CD4-positive, alpha-beta T cell treated with Interleukin-2 at 100 ng/mL for 4 hours (primary cell): Measurements from ENCODE around the gene PCNX2.

Experiments
- DNase-seq: peaks from one replicate; pipeline ENCODE4 v3.0.0-alpha.2; 2020; ENCODE audit warnings: low spot score

Gene PCNX2

DNA sequence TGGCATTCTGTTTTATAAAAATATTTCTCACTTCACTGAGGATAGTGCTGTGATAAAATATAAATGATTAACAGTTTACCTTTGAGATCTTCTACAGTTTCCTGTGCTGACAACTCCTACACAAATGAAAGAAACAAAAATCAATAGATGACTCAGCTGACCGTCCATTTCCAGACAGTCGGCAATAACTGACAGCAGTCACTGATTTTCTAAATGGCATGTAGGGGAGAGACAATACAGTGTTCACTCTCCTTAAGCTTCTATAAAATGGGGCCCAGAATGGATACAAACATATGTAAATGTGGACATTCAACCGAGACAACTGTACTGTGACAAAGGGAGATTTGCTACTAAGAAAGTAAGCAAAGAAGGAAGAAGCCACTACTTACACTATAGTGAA is 34.3 kb downstream of the PCNX2 start:
- DNase-seq: no peak

GRCh38 chr1:233257786-233258185 is 37.7 kb downstream of the PCNX2 start:
- DNase-seq: no peak

DNA sequence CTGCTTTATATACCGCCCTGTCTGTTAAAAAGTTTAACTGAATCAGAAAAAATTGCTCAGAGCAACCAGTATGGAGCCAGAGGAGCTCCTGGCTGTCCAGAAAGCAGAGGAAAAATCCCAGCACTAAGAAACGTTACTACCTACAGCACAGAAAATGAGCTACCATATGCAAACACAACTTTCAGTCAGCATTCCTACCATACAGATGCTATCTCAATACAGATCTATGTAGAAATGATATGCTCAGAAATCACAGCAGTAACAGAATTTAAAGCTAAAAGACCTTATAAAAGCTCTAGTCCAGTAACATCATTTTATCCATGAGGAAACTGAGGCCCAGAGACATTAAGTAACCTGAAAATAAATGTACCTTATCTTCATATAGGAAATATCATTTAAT is 38.7 kb downstream of the PCNX2 start:
- no peak for DNase-seq

GRCh38 chr1:233256191-233256590 is 39.3 kb downstream of the PCNX2 start:
- no peak for DNase-seq

DNA sequence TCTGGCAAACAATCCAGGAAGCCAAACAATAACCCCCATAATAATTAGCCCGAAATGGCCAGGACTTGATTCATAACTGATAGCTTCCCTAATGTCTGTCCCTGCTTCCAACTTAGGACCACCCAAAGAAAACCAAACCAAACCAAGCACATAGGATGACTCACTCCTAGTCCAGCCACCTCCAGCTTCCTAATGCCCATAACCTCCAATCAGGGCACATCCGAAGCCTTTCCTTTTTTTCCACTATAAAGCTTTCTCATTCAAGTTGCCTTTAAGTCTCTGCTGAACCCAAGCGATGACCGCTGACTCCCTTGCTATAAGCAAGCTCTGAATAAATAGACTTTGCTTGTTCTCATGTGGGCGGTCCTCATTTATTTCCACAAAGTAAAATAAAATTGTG is 40.4 kb downstream of the PCNX2 start:
- no peak for DNase-seq

DNA sequence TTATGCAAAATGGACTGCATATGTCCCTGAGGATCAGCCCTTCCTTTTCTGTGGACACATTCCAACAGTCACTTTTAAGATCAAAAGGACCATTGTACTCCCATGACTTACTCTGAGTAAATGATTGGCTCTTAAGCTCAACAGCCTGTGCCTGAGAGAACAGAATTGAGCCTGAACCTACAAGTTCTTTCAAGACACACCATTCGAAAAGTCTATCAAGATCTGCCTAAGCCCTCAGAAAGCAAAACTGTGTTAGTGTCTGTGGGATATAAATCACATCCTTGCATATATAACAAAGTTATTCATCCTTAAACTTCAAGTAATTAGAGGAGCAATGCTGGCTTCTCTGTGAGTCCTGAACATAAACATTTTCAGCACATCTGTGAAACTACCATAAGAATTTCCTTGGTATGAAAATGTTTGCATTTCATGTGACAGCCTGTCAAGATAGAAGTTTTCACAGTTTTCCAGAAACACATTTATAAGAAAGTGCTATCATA is 41.6 kb downstream of the PCNX2 start:
- no peak for DNase-seq

DNA sequence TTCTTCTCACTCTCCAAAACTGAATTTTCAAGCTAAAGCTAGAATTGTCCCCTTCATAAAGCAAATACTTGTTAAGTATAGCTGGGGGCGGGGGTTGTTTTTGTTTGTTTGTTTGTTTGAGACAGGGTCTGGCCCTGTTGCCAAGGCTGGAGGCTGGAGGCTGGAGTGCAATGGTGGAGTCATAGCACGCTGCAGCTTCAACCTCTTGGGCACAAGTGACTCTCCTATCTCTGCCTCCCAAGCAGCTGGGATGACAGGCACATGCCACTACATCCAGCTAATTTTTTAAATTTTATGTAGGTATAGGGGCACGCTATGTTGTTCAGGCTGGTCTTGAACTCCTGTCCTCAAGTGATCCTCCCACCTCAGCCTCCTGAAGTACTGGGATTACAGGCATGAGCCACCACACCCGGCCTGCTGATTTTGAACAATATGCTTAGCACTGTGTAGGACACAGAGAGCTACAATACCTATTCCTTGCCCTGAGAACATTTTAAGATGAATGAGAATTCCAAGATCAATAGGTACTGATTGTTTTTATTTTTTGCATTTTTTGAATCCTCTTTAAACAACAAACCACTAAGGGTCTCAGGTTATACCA is 42.2 kb downstream of the PCNX2 start:
- no peak for DNase-seq

- DNase-seq: no peak
Measured at GRCh38 chr1:233252441-233252840, 43.1 kb downstream of the PCNX2 start.

DNA sequence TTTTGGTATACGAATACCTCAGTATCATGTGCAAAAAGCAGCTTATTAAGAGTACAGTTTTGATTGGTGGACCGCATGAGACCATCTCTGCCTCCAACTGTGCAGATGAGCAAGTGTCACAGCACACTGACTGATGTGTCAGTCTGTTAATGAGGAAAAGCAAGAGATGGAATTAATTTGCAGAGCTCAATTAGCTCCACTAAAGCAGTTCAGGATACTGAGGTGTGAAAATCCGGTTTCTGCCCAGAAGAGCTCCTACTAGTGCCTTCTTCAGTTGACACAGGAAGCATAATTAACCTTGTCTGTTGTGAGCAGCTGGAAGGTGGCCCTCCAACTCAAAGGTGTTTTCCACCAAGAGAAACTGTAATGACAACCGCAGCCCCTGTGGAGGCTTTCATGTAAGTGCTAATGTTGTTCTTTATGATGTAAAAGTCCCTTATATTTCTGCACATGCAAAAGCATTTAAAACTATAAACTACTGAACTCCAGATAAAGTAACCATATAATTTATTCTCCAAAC is 44.3 kb downstream of the PCNX2 start:
- no peak for DNase-seq

GRCh38 chr1:233248014-233248413 is 47.5 kb downstream of the PCNX2 start:
- no peak for DNase-seq

- no peak for DNase-seq
Measured at GRCh38 chr1:233246965-233247364, 48.6 kb downstream of the PCNX2 start.

DNA sequence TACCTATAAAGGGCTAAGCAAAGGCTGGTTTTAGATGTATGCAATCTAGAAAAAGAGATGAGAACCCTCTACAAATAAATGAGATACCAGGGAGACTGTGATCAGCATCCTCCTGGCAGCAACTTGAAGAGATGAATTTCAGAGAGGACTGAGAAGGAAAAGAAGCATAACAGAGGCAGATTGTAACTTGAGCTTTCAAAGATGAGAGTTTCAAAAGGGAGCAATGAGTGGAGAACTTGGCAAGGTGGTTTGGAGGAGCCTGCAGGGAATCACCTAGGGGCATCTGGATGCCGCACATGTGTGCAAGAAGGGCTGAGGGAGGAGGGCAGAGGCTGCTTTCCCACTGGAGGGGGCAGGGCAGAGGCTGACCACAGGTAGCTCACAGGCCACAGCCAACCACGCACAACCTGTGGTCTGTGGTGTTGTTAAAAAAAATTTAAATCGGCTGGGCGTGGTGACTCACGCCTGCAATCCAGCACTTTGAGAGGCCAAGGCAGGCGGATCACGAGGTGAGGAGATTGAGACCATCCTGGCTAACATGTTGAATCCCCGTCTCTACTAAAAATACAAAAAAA is 50.2 kb downstream of the PCNX2 start:
- no peak for DNase-seq

DNA sequence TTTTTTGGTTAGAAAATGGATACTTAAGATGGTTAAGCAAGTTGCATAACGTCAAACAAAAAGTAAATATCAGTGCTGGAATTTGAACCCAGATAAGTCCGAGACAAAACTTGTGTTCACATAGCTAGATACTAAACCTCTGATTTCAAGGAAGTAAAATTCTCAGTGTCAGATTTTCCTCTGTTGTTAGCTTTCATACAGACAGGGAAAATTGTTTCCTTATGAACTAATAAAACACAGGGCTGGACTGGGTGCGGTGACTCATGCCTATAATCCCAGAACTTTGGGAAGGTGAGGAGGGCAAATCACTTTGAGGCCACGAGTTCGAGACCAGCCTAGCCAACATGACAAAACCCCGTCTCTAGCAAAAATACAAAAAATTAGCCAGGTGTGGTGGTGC is 51.3 kb downstream of the PCNX2 start:
- DNase-seq: no peak

DNA sequence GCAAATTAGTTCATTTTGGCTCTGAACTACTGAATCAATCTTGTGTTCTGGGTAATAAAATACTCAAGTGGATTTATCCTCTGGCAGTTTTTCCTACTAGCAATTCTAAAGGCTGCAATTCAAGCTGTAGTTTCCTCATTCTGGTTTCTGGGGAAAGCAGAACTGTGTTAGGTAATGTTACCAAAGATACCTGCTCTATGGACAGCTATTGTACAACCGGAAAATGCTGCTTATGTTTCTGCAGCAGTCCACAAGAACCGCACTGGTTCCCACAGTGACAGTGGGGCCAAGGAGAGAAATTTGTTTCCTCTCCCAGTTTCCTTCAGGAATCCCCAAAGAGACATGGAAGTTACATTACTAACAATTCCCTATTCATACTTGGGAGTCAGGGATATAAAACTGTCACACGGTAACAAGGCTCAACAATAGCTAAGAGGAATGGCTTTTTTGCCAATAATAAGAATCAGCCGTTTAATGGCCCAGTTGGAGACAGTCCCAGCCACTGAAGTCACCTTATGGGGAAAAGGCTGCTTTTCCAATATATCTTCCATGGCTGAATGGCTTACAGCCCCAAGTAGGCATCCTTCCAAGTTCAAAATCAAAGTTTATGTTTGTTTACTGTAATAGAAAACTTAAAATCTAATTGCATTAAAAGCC is 52.6 kb downstream of the PCNX2 start:
- no peak for DNase-seq

DNA sequence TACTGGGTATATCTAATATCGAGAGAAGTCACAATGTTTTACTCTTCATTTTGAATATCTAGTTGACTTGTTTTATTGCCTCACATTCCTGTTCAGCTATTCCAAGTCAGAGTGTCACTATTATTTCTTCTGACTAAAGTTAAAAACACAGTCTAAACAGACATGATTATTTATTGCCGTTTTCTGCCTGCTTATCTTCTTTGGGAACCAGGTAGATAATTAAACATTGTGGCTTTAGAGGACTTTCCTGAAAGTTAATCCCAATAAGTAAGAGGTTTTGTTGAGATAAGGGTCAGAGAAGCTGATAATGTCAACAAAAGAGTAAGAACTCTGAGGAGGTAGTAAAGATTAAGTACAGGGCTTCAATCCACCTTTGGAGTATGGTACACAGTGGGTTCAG is 53.8 kb downstream of the PCNX2 start:
- no peak for DNase-seq

GRCh38 chr1:233240829-233241682 is 54.5 kb downstream of the PCNX2 start:
- no peak for DNase-seq

- DNase-seq: no peak
Measured at GRCh38 chr1:233240371-233240770, 55.2 kb downstream of the PCNX2 start.

DNA sequence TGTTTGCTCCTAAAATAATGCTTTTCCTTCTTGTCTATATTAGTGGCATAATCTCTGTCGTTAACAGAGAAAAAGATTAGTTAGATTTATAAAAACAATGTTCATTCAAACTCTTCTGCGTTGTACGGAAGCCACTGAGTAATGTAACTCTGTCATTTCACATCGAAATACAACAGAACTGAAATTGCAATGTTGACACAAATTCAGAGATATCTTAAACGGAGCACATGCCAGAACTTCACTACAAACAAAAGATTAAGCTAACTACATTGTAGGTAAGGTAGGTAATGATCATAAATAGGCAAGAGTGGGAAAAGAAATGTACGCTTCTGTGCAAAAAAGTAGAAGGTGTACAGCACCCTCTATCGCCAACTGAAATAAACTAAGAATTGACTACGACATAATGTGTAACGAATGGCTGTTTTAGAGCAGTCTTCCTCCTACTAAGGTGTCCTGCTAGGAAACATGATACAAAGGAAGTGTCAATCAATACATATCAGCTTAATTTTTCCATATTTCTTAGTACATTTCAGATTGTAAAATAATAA is 56.6 kb downstream of the PCNX2 start:
- DNase-seq: no peak

DNA sequence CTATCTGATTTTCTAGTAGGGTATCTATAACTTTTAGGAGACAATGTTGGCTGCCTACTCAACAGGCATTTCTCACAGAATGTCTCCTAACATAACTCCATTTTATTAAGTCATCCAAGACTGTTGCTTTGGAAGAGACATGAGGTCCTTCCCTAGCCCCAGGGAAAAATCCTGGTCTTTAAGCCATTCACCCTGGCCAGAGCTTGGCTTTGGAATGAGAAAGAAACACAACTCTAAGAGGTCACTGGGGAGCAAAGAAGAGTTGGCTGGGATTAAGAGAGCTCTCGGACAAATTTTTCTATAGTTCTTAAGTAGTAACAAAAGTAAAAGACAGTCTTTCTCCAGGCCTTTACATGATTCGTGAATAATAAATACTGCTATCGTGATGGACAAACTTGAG is 57.9 kb downstream of the PCNX2 start:
- DNase-seq: no peak

GRCh38 chr1:233233508-233234040 is 62.0 kb downstream of the PCNX2 start:
- DNase-seq: no peak

- DNase-seq: no peak
Measured at GRCh38 chr1:233230011-233230410, 65.5 kb downstream of the PCNX2 start.

DNA sequence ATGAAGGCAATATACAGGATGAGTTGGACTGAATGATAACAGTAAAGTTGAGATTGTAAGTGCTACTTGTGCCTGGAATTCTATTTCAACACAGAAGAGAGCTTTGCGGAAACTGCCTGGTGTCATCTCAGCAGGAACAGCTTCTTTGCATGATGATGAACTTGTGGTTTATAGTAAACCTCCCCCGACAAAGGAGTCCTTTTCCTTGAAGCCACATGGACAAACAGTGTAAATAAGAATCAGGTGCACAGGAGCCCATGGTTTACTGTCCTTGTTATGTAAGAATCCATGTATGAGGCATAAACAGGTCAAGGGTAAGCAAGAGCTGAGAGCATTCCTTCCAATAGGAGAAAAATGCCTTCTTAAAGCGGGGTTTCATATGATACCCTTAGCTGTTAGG is 66.2 kb downstream of the PCNX2 start:
- no peak for DNase-seq
